Stimulated activated CD4-positive, alpha-beta T cell treated with anti-CD3 and anti-CD28 coated beads, Interleukin-1b, Interleukin-23, amount 100 ng/mL, for 48 hours (primary cell): ENCODE data around the gene GLUD2.
"Not testable (repeated sequence)": the region's sequence is repeated elsewhere in the genome, so short reads cannot be mapped to it uniquely, and the experiment has no call there.

Experiments used
- DNase-seq: peaks from one replicate; pipeline ENCODE4 v3.0.0-alpha.2; 2020

The GLUD2 gene

GRCh38 chrX:121047441-121048419, at the start of gene GLUD2:
Gene GLUD2, plus strand, starts transcription at chrX:121047610. Its CDS starts 75 bp downstream, at chrX:121047685.
- peak; percentile 11 for DNase-seq

- DNase-seq: no peak
These were observed 48.0 kb upstream of the GLUD2 start for GRCh38 chrX:120999413-120999812.

- DNase-seq: no peak
These were observed 46.8 kb upstream of the GLUD2 start for GRCh38 chrX:121000589-121000988.

- DNase-seq: no peak
These were observed 38.5 kb upstream of the GLUD2 start for GRCh38 chrX:121008920-121009319.

GRCh38 chrX:121009764-121010163, 37.6 kb upstream of the GLUD2 start:
- no peak for DNase-seq

GRCh38 chrX:121010218-121010617, 37.2 kb upstream of the GLUD2 start:
- DNase-seq: no peak

- no peak for DNase-seq
These were observed 36.2 kb upstream of the GLUD2 start for GRCh38 chrX:121011254-121011653.

GRCh38 chrX:121013897-121014455, 33.4 kb upstream of the GLUD2 start:
- no peak for DNase-seq

- no peak for DNase-seq
These were observed 32.6 kb upstream of the GLUD2 start for GRCh38 chrX:121014826-121015225.

GRCh38 chrX:121028419-121028818, 19.0 kb upstream of the GLUD2 start:
- DNase-seq: no peak

- DNase-seq: no peak
These were observed 17.3 kb upstream of the GLUD2 start for GRCh38 chrX:121030083-121030482.

GRCh38 chrX:121032531-121032930, 14.9 kb upstream of the GLUD2 start:
- no peak for DNase-seq

GRCh38 chrX:121036137-121036536, 11.3 kb upstream of the GLUD2 start:
- DNase-seq: no peak

GRCh38 chrX:121036951-121037350, 10.5 kb upstream of the GLUD2 start:
- no peak for DNase-seq

- no peak for DNase-seq
These were observed 3.4 kb downstream of the GLUD2 start for GRCh38 chrX:121050781-121051180.

GRCh38 chrX:121052122-121052521, 4.7 kb downstream of the GLUD2 start:
- no peak for DNase-seq

- no peak for DNase-seq
These were observed 14.9 kb downstream of the GLUD2 start for GRCh38 chrX:121062289-121062688.

- no peak for DNase-seq
These were observed 17.2 kb downstream of the GLUD2 start for GRCh38 chrX:121064579-121064978.

- not testable (repeated sequence) for DNase-seq
These were observed 36.8 kb downstream of the GLUD2 start for GRCh38 chrX:121084247-121084646.

- no peak for DNase-seq
These were observed 37.6 kb downstream of the GLUD2 start for GRCh38 chrX:121084903-121085611.

GRCh38 chrX:121085612-121086010, 38.2 kb downstream of the GLUD2 start:
- DNase-seq: no peak

- no peak for DNase-seq
These were observed 45.6 kb downstream of the GLUD2 start for GRCh38 chrX:121093011-121093410.
